Hematopoietic multipotent progenitor cell treated with erythropoietin and hydrocortisone succinate and interleukin-3 and kit ligand, for 17 days (in vitro differentiated cells): ENCODE measurements around the gene SEMA4D.

Experiments used
- DNase-seq: peaks from one replicate; pipeline ENCODE4 v3.0.0-alpha.2; 2015; ENCODE audit warnings: low spot score

SEMA4D gene

DNA sequence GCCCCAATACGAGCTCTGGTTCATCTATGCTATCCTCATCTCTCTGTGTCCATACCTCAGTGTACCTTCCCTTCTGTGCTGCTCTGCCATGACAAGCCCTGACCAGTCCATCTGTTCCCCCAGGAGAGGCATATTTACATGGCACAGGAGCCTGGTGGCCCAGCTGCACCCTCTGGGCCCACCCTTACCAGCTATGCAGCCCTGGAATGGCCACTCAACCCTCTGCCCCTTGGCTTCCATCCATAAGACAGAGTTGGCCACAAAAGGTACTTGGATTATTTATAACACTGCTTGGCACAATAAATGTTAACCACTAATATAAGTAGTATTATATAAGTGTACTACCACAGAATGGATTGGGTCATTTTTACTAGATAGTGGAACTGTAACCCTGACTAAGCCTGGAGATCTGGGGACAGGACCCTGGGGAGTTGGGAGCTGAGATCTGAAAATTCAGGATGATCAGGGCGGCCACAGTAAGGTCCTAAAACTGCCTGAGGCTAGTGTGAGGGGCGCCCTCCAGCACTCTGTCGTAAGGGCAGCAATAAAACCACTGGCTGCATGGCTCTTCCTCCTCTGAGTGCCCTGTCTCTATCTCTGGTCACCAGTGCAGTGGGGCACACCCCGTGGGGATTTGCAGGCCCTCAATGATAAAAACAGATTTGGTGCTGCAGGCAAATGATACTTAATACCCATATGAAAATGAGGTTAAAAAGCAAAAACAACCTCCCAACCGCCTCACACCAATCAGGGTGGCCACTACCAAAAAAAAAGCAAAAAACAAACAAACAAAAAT, 65.8 kb downstream of the SEMA4D start:
- DNase-seq, result peak; percentile 86

DNA sequence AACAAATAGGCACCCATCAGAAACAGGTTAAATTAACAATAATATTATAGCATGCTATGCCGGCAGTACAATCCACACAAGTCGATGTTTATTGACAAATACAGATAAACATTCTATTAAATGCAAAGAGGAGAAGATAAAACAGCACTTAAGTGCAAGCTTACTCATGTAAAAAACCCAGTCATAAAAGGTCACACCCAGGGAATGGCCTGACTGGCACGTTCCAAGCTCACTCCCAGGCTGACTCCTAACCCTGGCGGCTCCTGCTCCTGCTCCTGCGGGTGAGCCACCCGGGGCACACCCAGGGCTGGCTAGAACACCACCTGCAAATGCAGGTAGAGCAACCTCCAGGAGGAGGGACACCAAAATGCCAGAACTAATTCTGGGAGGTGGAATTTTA, 66.9 kb downstream of the SEMA4D start:
- DNase-seq, result peak; percentile 67

DNA sequence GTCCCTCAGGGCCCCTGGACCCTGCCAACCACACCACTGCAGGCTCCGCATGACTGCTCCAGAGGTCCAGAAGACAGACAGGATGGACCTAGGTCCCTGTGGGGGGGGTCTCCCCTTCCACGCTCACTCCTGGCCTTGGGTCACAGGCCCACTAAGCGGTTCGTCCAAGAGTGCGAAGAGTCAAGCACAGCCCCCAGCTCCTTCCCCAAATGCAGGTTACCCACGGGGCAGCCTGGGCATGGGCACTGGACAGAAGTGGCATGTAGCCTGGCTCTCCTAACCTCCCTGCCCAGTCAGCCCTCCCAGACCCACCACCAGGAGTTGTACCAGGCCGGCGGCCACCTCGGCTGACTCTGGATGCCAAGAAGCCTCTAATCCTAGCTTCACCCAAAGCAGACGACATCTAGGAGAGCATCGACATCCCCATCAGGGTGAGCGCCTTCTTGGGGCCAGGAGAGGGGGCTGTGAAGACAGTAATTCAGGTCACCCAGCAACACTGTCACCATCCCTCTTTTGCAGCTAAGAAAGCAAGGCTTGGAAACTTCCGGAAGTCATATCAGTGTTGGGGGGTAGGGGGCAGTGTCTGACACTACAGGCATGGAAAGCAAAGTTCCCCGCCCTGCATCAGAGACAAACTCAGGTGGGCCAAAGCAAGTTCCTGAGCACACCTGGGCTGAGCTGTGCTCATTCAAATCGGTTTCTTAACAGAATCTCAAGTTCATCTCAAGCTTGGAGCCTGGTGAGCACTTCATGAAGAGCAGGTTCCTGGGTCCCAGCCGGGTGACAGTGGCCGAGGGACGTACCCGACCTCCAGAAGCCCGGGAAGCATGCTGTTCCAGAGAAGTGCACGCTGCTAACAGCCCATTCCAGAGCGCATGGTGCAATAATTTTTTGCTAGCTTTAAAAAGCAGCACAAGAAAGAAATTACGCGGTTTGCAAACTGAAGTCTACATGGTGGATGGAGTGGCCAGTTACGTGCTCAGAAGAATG, 68.7 kb downstream of the SEMA4D start:
- peak; percentile 42 for DNase-seq

DNA sequence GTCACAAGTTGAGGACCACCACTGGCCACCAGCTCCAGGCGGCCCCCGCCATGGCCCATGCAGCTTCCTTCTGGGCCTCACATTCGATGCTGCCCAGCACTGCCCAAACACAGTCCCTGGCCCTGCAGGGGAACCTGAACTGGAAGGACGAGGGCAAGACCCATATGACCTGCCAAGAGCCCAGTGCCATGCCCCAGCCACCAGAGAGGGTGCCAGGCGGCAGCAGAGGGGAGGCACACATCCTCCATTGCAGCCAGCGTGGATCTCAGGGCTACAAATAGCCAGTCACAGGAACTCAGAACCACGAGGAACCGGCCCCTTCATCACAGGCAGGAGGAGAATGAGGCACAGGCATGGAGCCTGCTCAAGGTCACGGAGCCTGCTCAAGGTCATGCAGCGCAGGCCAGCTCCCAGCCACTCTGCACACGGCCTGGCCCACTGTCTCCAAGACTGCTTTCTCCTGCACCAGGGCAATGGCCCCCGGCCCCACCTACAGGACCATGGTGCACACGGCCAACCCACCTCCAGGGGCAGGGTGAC, 69.6 kb downstream of the SEMA4D start:
- DNase-seq, result no peak

DNA sequence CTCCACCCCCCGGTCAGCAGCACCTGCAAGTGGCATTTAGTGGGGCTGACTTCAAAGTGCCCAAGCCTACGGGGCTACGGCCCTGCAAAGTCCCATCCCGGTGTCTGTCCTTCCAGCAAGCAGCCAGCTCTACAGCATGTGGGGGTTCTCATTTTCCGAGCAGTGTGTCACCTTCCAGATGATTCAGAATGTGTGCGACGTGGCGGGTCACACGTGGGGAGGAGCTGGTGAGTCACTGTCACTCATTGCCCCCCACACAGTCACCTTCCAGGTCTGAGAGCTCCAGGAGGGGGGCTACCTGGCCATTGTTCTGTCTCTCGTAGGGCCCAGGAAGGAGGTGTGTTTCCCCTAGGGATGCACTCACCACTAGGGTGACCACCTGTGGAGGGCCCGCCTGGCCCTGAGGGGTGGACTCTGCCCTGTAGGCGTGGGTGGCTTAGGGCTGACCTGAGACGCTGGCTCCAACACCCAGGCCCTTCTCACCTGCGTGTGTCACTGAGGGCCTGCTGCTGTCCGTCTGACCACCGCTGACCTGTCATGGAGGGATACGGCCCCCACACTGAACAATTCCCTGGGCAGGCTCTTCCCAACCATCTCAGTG, 70.2 kb downstream of the SEMA4D start:
- no peak for DNase-seq

DNA sequence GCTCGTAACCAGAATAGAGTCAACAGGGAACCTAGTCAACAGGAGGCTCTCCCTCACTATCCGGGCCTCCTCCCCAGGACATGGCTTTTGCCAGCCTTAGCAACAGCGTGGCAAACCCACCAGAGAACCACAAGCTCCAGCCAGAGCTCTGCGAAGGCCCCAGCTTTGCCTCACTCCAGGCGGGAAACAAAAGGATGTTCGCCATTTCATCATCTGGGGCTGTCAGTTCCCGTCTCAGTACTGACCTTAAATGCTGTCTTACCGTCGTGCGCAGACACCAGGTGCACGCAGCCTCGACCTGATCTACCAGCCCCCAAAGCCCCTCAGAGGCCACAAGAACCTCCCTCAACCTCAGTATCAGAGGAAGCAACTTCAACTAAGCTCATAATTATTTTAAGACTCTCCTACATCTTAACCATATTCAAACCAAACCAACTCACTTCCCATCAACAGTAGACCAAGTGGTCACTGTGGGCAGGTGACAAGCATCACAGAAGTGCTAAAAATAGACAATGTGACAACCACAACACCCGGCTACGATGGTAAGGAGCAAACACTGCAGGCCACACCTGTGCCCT, 71.4 kb downstream of the SEMA4D start:
- no peak for DNase-seq

DNA sequence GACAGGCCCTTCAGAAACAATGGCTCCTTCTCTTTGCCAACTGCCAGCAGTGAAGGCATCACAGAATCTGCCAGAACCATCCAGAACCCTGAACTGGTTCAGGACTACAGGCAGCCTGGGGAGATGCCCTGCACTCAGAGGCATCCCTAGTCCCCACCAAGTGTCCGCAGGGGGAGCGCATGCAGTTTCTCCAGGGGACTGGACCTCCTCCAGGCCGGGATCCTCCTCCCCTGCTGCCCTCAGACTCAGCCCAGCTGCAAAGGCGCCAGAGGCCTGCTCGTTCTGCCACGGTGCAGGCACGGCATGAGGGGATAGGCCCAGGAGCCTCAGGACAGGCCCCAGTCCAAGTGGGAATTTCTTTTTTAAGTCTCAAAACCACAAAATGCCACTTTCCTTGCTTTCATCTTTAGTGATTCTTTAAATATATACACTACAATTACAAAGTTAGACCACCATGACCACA, 72.0 kb downstream of the SEMA4D start:
- no peak for DNase-seq

DNA sequence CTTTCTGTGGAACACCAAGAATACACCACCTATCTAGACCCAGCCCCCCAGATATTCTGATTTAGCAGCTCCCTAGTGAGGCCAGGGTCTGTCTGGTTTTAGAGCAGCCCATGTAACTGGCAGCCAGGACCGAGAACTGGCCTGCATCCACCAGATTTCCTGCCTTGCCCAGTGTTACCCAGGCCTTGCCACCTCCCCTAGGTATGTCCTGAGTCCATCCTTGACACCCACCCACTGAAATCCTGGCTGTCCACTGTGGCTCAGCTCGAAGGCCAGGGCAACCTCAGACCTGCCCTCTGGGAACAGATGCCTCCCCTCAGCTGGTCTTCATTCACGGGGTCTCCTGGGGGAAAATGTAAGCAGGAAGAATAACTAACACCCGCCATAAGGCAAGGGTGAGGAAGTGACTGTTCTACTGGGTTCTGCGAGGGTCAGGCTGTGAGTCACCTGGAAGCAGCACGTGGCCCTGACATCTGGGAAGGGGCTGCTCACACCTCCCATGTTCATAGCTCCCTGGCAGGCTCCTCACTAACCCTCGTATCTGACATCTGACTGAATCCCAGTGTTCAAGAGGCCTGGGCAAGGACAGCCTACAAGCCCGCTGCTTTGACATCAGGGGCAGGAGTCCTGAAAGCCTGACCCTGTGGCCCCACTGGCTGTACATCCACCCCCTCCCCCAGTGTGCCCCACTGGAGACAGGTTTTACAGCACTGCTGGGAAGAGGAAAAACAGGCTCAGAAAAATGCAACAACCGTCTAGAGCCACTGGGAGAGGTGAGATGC, 72.7 kb downstream of the SEMA4D start:
- DNase-seq, result no peak

DNA sequence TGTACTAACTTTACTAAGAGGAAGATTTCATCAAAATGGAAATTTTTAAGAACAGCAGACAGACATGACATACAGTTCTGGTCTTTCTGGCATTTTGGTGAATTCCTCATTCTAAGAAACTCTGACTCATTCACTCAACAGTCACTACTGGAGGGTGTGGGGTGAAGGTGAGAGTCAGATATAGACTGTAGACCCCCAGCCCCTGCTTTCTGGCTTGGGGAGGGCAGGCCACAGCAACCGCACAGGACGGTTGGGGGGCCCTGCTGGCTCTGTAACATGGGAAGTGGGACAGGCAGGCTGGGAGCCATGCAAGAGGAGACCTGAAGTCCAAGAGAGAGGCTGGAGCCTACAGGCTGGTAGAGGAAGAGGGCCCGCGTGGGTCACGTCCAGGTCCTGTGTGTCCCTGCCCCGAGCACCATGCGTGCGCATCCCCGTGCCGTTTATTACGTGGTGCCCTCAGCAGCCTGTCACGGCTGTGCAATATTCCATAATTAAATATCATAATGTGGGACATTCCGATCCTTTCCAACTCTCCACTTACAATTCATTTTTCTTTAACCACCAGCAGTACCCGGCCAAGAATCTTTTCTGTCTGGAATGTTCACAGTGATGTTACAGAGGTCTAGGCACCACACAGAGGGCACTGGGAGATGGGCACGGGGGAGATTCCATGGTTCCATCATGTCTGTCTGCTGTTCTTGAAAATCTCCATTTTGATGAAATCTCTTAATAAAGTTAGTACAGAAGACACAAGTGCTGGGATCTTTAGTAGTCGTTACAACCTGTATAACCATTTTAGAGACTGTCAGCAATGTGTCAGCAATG, 75.5 kb downstream of the SEMA4D start:
- peak; percentile 19 for DNase-seq

DNA sequence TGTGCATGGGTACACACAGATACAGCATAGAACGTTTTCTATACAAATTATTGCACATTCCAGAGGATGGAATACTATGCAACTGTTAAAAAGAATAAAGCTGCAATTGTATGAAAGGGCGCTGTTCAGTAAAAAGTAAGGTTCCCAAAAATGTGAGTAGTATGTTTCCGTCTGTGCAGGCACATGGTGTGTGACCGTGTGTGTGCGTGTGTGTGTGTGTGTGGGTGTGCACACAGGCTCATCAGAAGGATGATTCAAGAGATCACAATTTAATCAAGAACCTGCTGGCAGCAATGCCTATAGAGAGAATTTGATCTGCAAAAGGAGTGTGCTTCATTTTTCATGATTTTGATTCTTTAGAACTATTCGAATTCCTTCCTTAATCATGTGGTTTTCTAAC, 76.3 kb downstream of the SEMA4D start:
- no peak for DNase-seq

DNA sequence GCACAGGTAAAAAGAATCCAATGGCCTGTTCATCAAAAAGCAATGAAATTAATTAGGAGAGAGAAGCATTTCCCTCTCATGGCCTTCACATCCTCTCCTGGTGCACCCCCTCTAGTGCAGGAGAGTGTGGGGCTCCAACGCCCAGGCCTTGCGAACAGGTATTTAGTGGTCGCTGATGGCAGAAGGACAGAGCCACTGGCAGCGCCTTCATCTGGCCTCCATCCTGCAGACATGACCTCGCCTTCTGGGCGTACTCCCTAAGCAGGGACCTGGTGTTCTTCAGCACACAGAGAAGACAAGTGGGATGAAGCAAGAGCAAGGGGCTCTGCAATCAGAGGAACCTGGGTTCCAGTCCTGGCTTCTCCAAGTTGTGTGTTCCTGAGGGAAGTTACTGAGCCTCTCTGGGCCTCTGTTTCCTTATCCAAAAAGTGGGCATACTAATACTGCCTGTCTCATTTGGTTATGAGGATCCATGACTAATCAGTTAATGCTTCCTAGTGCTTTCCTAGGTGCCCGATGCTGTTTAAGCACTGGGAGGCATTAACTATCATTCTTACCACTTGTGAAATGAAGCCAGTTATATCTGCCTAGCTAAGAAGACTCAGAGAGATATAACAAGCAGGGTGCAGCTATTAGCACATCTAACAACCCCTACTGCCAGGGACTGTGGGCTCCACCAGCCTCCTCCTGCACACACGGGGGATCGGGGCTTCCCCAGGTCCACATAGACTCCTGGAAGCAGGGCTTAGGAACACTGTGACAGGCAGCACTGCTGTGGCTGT, 77.3 kb downstream of the SEMA4D start:
- peak; percentile 31 for DNase-seq

DNA sequence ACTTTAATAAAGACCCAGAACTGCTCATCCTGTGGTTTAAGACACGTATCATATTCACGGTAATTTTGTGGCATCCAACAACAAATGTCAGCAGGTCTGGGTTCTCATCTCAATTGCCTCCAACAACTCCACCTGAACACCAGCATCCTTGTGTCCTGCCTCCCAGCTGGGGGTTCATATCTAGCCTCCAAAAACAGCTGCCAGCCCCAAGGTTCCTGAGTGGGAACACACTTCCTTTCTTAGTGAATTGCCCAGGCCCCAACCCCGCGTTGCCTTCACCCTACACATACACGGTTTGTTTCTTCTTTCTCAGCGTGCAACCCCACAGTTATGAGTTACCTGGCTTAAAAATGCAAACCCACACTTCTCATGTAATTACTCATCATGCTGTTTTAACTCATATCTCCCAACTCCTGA, 77.9 kb downstream of the SEMA4D start:
- DNase-seq, result no peak

DNA sequence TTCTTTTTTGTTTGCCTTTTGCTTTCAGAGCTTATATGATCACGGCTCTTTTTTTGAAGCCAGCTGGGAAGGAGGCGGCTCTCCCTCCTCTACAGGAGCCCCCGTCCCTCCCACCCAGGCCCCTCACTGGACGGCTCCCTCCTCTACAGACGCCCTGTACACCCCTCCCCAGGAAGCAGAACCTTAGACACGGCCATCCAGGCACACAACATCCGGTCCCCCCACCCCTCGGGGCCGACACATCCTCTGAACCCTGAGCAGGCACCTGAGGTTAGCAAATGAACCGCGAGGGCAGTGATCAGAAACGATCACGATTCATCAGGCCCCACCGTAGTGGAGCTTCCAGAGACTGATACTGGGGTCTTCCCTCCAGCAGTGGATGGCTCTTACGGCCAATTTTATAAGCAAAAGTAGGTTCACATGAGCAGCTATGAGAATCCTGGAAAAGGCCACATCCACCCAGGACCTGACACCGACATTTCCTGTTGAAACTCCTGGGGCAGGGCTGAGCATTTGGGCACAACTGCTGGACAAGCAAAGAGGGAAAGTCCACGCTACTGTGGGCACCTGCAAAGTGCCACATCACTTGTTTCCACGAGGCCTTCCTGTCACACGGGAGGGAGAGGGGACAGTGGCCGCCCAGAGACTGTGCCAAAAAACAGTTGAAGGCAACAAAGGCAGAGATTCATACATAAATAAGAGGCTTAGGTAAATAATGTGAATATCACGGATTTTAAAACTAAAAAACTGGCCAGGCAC, 78.9 kb downstream of the SEMA4D start:
- DNase-seq, result no peak

DNA sequence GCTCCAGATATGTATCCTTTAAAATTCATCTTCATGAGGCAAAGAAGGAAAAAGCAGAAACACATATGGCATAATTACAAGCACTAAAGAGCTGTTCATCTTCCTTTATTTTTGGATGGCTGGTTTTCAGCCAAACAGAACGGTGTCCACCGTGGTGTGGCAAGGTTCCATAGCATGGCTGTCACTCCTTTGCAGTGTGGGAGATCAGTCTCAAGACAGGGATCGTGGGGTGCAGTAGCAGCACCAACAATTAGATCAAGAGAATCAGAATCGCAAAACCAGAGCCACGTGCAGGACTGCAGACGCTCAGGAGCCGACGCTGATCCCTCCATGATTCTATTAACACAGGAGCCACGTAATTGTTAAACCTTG, 79.5 kb downstream of the SEMA4D start:
- DNase-seq, result no peak

DNA sequence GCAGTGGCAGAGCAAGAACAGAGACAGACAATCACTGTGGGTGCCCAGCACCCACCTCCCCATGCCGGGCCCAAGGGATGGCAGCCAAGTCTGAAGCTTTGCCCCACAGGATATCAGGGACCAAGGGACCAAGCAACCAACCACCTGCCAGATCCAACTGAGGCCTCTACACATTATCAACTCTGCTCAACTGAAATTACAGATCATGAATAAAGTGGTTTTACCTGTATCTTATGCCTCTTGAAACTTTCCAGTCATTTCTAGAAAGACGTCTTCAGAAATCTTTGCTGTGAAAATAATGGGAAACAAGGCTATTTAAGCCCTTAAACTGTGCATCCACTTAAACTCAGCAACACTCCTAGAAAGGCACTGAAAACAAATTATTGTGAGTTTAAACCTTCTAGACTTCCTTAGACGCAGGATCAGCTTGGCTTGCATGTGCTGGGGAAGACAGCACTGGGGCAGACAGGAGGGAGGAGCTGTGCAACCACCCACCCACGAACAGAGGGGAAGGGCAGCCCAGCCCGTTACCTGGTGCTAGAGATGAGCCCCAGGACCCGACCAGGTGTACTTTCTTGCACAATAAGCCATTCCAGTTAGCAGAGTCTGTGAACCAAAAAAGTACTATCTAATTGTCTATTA, 80.0 kb downstream of the SEMA4D start:
- no peak for DNase-seq

DNA sequence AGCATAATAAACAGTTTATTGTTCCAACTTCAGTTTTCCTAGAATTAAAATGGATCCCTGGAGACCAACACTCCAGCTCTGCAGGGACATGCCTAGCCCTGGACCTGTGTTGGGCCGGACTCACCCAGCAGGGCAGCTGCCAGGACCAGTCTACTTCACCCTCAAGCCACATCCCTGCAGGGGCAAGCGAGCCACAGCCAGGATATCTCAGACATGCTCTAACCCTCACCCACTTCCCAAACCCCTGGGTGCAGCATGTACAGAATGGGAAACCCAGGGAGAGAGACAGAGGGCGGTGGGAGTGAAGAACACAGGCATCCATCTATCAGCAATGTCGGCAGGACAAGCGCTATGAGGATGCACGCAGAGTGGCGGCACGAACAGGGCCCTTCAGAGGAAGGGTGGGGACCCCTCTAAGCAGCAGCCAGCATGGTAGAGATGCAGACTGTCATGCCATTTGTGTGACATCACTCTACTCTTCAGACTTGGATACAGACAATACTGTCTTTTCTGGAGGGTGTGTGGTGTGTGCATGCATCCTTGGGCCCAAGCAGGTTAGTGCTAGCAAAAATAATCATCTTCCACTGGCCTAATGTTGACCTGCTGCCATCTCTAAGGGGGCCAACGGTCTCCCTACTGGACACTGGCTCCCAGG, 83.1 kb downstream of the SEMA4D start:
- no peak for DNase-seq

DNA sequence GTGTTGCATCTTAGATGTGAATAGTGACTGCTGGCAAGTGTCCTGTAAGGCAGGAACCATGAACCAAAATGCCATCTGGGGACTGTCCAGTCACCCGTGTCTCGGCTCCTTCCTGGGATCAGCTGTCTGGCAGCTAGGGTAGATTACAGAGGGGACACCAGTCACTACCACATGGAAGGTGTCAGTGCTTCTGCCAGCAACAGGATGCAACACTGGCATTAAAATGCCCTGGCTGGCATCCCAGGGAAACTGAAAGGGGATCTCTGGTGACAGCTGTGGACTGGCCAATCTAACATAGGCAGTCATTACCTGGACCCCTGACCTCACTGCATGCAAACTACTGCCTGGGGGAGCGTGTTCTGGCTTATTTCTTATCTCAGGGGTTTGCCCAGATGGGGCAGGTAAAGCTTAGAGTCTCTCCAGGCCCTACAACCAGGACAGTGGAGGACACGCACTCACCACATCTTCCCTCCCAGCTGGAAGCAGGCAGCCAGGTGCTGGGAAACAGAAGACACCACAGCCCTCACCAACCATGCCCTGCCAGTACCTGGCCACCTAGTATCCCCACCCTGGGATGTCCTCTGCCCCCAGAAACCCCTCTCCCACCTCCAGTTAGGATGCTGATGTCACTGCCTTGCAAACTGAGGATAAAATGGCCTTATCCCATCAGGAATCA, 83.8 kb downstream of the SEMA4D start:
- DNase-seq, result no peak
